Right kidney (tissue), 9 donors: ENCODE measurements around the gene DBT.
"Not testable (repeated sequence)": the region's sequence is repeated elsewhere in the genome, so short reads cannot be mapped to it uniquely, and the experiment has no call there.

Experiments used
- DNase-seq: peaks from one replicate; pipeline ENCODE4 v3.0.0-alpha.2; 2016
- long read RNA-seq, 8 donors: transcript quantifications; one replicate each; lab custom pipeline, GENCODE V29; 2026

DBT gene
- long read RNA-seq, donor 1, full-length matches to known transcripts: 6 of 6 reads
- long read RNA-seq, donor 1, partial matches to known transcripts: 0 of 6 reads
- long read RNA-seq, donor 1, other reads (novel, unspliced or antisense): 0 of 6 reads
- long read RNA-seq, donor 2, full-length matches to known transcripts: 5 of 5 reads
- long read RNA-seq, donor 2, partial matches to known transcripts: 0 of 5 reads
- long read RNA-seq, donor 2, other reads (novel, unspliced or antisense): 0 of 5 reads
- long read RNA-seq, donor 3, full-length matches to known transcripts: 5 of 13 reads
- long read RNA-seq, donor 3, partial matches to known transcripts: 8 of 13 reads
- long read RNA-seq, donor 3, other reads (novel, unspliced or antisense): 0 of 13 reads
- long read RNA-seq, donor 4, full-length matches to known transcripts: 6 of 6 reads
- long read RNA-seq, donor 4, partial matches to known transcripts: 0 of 6 reads
- long read RNA-seq, donor 4, other reads (novel, unspliced or antisense): 0 of 6 reads
- long read RNA-seq, donor 5, full-length matches to known transcripts: 6 of 6 reads
- long read RNA-seq, donor 5, partial matches to known transcripts: 0 of 6 reads
- long read RNA-seq, donor 5, other reads (novel, unspliced or antisense): 0 of 6 reads
- long read RNA-seq, donor 6, full-length matches to known transcripts: 6 of 6 reads
- long read RNA-seq, donor 6, partial matches to known transcripts: 0 of 6 reads
- long read RNA-seq, donor 6, other reads (novel, unspliced or antisense): 0 of 6 reads
- long read RNA-seq, donor 7, full-length matches to known transcripts: 8 of 8 reads
- long read RNA-seq, donor 7, partial matches to known transcripts: 0 of 8 reads
- long read RNA-seq, donor 7, other reads (novel, unspliced or antisense): 0 of 8 reads
- long read RNA-seq, donor 8, full-length matches to known transcripts: 9 of 9 reads
- long read RNA-seq, donor 8, partial matches to known transcripts: 0 of 9 reads
- long read RNA-seq, donor 8, other reads (novel, unspliced or antisense): 0 of 9 reads

- peak; percentile 86 for DNase-seq
Observed at GRCh38 chr1:100249537-100250257, at the start of gene DBT. DBT (minus strand) TSS chr1:100249834; CDS start chr1:100249820, 14 bp downstream.

- no peak for DNase-seq
Observed at GRCh38 chr1:100298512-100298911, 48.9 kb upstream of the DBT start.

- not testable (repeated sequence) for DNase-seq
Observed at GRCh38 chr1:100296997-100297396, 47.4 kb upstream of the DBT start.

- DNase-seq: no peak
Observed at GRCh38 chr1:100296140-100296539, 46.5 kb upstream of the DBT start.

- no peak for DNase-seq
Observed at GRCh38 chr1:100292711-100293110, 43.1 kb upstream of the DBT start.

GRCh38 chr1:100290291-100290690, 40.7 kb upstream of the DBT start:
- DNase-seq: no peak

GRCh38 chr1:100287162-100287561, 37.5 kb upstream of the DBT start:
- no peak for DNase-seq

GRCh38 chr1:100284591-100284990, 35.0 kb upstream of the DBT start:
- no peak for DNase-seq

GRCh38 chr1:100279954-100280682, 30.5 kb upstream of the DBT start:
- no peak for DNase-seq

GRCh38 chr1:100279358-100279923, 29.8 kb upstream of the DBT start:
- DNase-seq: no peak

- no peak for DNase-seq
Observed at GRCh38 chr1:100277866-100278265, 28.2 kb upstream of the DBT start.

- no peak for DNase-seq
Observed at GRCh38 chr1:100268202-100268601, 18.6 kb upstream of the DBT start.

- DNase-seq: no peak
Observed at GRCh38 chr1:100267284-100267683, 17.6 kb upstream of the DBT start.

- no peak for DNase-seq
Observed at GRCh38 chr1:100266741-100267140, 17.1 kb upstream of the DBT start.

GRCh38 chr1:100265931-100266740, 16.5 kb upstream of the DBT start, which contains the start of gene RTCA:
RTCA (plus strand) TSS chr1:100266216; CDS start chr1:100266376, 160 bp downstream.
- DNase-seq: peak; percentile 92

- DNase-seq: peak; percentile 85
Observed at GRCh38 chr1:100265562-100265930, 15.9 kb upstream of the DBT start.

- DNase-seq: not testable (repeated sequence)
Observed at GRCh38 chr1:100264081-100264480, 14.4 kb upstream of the DBT start.

GRCh38 chr1:100261686-100262085, 12.1 kb upstream of the DBT start:
- no peak for DNase-seq

GRCh38 chr1:100258427-100258826, 8.8 kb upstream of the DBT start:
- not testable (repeated sequence) for DNase-seq

GRCh38 chr1:100256273-100256672, 6.6 kb upstream of the DBT start:
- not testable (repeated sequence) for DNase-seq
